Activated naive CD8-positive, alpha-beta T cell treated with anti-CD3 and anti-CD28 coated beads, Interleukin-2, amount 50 U/mL, for 16 hours (primary cell): ENCODE measurements around the gene CREB3.

Experiments
- DNase-seq: peaks from one replicate; pipeline ENCODE4 v3.0.0-alpha.2; 2020; ENCODE audit warnings: low read depth, low spot score

The CREB3 gene

DNA sequence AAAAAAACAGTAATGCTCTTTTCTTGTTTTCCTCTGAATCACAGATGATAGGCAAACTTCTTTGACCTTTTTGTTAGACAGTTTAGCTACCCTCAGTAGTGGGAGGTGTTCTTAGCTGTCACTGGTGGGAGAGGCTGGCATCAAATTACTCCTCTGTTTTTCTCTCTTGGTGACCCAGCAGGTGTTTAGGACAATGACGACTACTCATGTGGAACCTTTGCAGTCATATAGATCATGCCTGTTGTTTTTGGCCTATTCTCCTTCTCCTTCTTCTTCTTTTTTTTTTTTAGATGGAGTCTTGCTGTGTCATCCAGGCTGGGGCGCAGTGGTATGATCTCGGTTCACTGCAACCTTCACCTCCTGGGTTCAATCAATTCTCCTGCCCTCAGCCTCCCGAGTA, 43.6 kb downstream of the CREB3 start:
- no peak for DNase-seq

DNA sequence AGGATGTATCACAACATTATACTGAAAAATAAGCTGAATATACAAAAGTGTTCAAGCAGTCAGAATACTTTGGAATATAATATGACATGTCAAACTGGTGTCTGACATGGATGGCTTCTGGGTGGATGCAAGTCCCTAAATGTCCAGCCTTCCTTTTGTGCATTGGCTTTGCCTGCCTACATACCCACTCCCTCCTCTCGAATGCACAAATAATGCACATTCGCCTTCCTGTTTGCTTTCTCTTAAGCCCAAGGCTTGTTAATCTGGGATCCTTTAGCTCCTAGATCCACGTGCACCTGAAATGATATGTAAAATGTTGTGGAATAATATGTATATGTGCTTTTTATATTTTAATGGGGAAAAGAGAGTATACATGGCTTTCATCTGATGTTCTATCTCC, 46.0 kb downstream of the CREB3 start:
- DNase-seq, result no peak

DNA sequence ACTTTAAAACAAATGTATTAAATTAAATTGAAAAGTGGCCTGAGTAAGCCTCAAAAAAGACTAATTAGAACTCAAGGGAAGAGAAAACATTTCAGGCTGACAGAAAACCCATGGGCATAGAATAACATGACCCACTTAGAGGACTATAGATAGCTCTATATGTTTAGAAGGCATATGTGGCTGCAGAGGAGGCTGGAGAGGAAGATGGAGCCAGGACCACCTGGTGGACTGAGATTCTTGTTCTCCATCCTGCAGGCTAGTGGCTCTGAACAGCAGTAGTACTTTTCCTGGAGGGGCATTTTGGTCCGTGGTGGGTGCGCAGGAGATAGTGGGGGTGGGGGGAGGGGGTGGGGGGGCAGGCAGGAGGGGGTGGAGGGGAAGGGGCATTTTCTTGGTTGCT, 48.6 kb downstream of the CREB3 start:
- DNase-seq, result no peak

DNA sequence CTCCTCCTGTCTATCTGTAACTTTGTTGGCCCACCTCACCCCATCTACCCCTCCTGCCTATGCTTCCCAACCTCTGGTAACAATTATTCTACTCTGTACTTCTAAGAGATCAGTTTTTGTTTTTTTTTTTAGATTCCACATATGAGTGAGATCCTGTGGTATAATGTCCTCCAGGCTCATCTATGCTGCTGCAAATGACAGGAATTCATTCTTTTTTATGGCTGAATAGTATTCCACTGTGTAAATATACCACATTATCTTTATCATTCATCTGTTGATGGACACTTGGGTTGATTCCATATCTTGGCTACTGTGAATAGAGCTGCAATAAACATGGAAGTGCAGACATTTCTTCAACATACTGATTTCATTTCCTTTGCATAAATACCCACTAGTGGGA, 51.0 kb downstream of the CREB3 start:
- DNase-seq, result no peak
